Body of pancreas (tissue), 4 donors: ENCODE data around the gene LINGO4. TPM values are rescaled to one million over a fixed set of nuclear protein-coding genes. Genes with fewer than 3 reads are reported as not detected.

Source experiments
- ATAC-seq: fragments of 150-250 bp; one replicate; pipeline ENCODE4 v1.9.1; 2016
- DNase-seq, 4 donors: peaks; one replicate each; pipeline ENCODE4 v3.0.0-alpha.2; 2019
- H3K27ac ChIP-seq, 4 donors: fragments of 200-600 bp; sonication (generic); 1 replicate in 3 of 4; 2 replicates in 1 of 4; pipeline versions ENCODE4 v1.5.1 to v1.6.1; 2016 to 2019; ENCODE audit warnings: mild to moderate bottlenecking in 1 of 4, mixed read lengths in 1 of 4, moderate library complexity in 1 of 4
- H3K27me3 ChIP-seq, 2 donors: fragments of 200-600 bp; sonication (generic); one replicate each; pipeline ENCODE4 v1.6.0; 2016; ENCODE audit warnings: mild to moderate bottlenecking in 1 of 2
- H3K36me3 ChIP-seq, 2 donors: fragments of 200-600 bp; sonication (generic); replicated peaks in 1 of 2; 2 replicates each; pipeline ENCODE4 v1.5.1; 2016; ENCODE audit warnings: low read depth in 2 of 2; ENCODE audit not compliant: insufficient read depth in 1 of 2
- H3K4me1 ChIP-seq: fragments of 200-600 bp; sonication (generic); one replicate; pipeline ENCODE4 v1.6.0; 2016
- H3K4me3 ChIP-seq, 2 donors: fragments of 200-600 bp; sonication (generic); 1 replicate in 1 of 2; 2 replicates in 1 of 2; pipeline ENCODE4 v1.5.1; 2016 to 2019
- H3K9me3 ChIP-seq, 3 donors: fragments of 200-600 bp; sonication (generic); 1 replicate in 2 of 3; 2 replicates in 1 of 3; pipeline ENCODE4 v1.5.1; 2016
- CTCF ChIP-seq, 7 experiments: fragments of 450-650 bp in 4 of 7; fragments of 200-600 bp in 3 of 7; sonication (generic) in 3 of 7; IDR thresholded peaks; one replicate each; pipeline ENCODE4 v1.5.1; 2016 to 2019; ENCODE audit warnings: antibody characterized with exemption in 7 of 7
- POLR2A ChIP-seq, 3 donors: fragments of 450-650 bp; IDR thresholded peaks; one replicate each; pipeline ENCODE4 v1.6.1; 2016; ENCODE audit warnings: antibody characterized with exemption in 3 of 3, mild to moderate bottlenecking in 2 of 3
- WGBS, 2 donors: methylation state at CpG; one replicate each; pipeline ENCODE4 v1.1.5; 2017; 5-methylcytosine and 5-hydroxymethylcytosine counted together
- intact Hi-C: fragments of 100-400 bp; cut with DNase I; formaldehyde crosslinking; loops from one replicate; pipeline ENCODE4 v1.15.1; 2023
- total RNA-seq, 2 donors: library from RNA; depleted of rRNA; stranded (reverse); fragments of >200 nt; gene quantifications; one replicate each; pipeline ENCODE4 v1.1.0, GENCODE V29; 2016

Gene LINGO4
- total RNA-seq, 2 donors from 2014 or later = 0.66 to 1.6 TPM

- Histone ChIP-seq H3K27me3 (no peaks in the 10 kb centered on the region), H3K4me3 (no peak overlapping the region), H3K36me3 (no peaks in the 10 kb centered on the region), H3K4me1 (peaks cover 10% of the 10 kb centered on the region), H3K27ac (peak overlapping the region in 2 of 4 donors; percentile 5 to 16), H3K9me3 (no peaks in the 10 kb centered on the region)
- ATAC-seq = peak; percentile 59
- peak in 1 of 4 donors; percentile 45 for DNase-seq
- 13 to 19% methylated on average over 6 of the region's 6 CpGs for WGBS, 2 donors
- intact Hi-C loops = no loop called here
- no peak for TF ChIP-seq POLR2A (IDR thresholded peaks at IDR 0.05)
- peak in 4 of 7 experiments; percentile 5 to 15 (median 12) for TF ChIP-seq CTCF (IDR thresholded peaks at IDR 0.05)
Observed at GRCh38 chr1:151846062-151846568, 40.9 kb upstream of the LINGO4 start.

GRCh38 chr1:151843398-151843797 lies 38.2 kb upstream of the LINGO4 start:
- TF ChIP-seq POLR2A (IDR thresholded peaks at IDR 0.05) (no peak), CTCF (IDR thresholded peaks at IDR 0.05) (no peak)
- no peak for DNase-seq
- Histone ChIP-seq H3K9me3 (no peaks in the 10 kb centered on the region), H3K36me3 (no peaks in the 10 kb centered on the region), H3K27me3 (no peaks in the 10 kb centered on the region), H3K4me1 (peaks cover 36% of the 10 kb centered on the region), H3K27ac (no peak overlapping the region), H3K4me3 (no peak overlapping the region)
- intact Hi-C loops = no loop called here
- no peak for ATAC-seq
- 69 to 71% methylated on average over 2 of the region's 2 CpGs for WGBS, 2 donors

- DNase-seq (no peak), ATAC-seq (no peak)
- H3K4me3 ChIP-seq = no peak overlapping the region
- intact Hi-C loops = no loop called here
- peak overlapping the region in 3 of 4 donors; percentile 91 to 97 (median 94) for H3K27ac ChIP-seq
- WGBS, 2 donors = 96 to 97% methylated on average over 2 of the region's 2 CpGs
- no peaks in the 10 kb centered on the region for H3K9me3 ChIP-seq
- H3K4me1 ChIP-seq = peaks cover 56% of the 10 kb centered on the region
- H3K27me3 ChIP-seq = no peaks in the 10 kb centered on the region
- TF ChIP-seq CTCF (IDR thresholded peaks at IDR 0.05) (no peak), POLR2A (IDR thresholded peaks at IDR 0.05) (no peak)
- no peaks in the 10 kb centered on the region for H3K36me3 ChIP-seq
Observed at GRCh38 chr1:151841141-151841540, 35.9 kb upstream of the LINGO4 start.

GRCh38 chr1:151840421-151840820 lies 35.2 kb upstream of the LINGO4 start:
- peaks cover 57% of the 10 kb centered on the region for H3K4me1 ChIP-seq
- H3K36me3 ChIP-seq = no peaks in the 10 kb centered on the region
- ATAC-seq = no peak
- H3K27me3 ChIP-seq = no peaks in the 10 kb centered on the region
- intact Hi-C loops = no loop called here
- TF ChIP-seq CTCF (IDR thresholded peaks at IDR 0.05) = no peak
- no peak for TF ChIP-seq POLR2A (IDR thresholded peaks at IDR 0.05)
- H3K9me3 ChIP-seq = no peaks in the 10 kb centered on the region
- DNase-seq = no peak
- peak overlapping the region; percentile 91 to 97 (median 95) for H3K27ac ChIP-seq
- H3K4me3 ChIP-seq = no peak overlapping the region
